ENCODE measurements around the gene MYL5. TPM values are rescaled to one million over a fixed set of nuclear protein-coding genes. Genes with fewer than 3 reads are reported as not detected.
A peak's percentile ranks its signal among the peaks of the same experiment; 100 is the strongest.
"Not testable (repeated sequence)": the region's sequence is repeated elsewhere in the genome, so short reads cannot be mapped to it uniquely, and the experiment has no call there.

MYL5 gene
- total RNA-seq, 2 donors from 2014 or later: 7.4 to 21.8 TPM

GRCh38 chr4:702618-703048 is 28.3 kb downstream of the MYL5 start:
- no peaks in the 10 kb centered on the region for H3K9me3 Mint-ChIP-seq
- no peaks in the 10 kb centered on the region for H3K36me3 Mint-ChIP-seq
- ATAC-seq: no peak
- no peak for DNase-seq (ENCODE audit: low spot score in 2 of 2)
- no peak overlapping the region for H3K27ac Mint-ChIP-seq

DNA sequence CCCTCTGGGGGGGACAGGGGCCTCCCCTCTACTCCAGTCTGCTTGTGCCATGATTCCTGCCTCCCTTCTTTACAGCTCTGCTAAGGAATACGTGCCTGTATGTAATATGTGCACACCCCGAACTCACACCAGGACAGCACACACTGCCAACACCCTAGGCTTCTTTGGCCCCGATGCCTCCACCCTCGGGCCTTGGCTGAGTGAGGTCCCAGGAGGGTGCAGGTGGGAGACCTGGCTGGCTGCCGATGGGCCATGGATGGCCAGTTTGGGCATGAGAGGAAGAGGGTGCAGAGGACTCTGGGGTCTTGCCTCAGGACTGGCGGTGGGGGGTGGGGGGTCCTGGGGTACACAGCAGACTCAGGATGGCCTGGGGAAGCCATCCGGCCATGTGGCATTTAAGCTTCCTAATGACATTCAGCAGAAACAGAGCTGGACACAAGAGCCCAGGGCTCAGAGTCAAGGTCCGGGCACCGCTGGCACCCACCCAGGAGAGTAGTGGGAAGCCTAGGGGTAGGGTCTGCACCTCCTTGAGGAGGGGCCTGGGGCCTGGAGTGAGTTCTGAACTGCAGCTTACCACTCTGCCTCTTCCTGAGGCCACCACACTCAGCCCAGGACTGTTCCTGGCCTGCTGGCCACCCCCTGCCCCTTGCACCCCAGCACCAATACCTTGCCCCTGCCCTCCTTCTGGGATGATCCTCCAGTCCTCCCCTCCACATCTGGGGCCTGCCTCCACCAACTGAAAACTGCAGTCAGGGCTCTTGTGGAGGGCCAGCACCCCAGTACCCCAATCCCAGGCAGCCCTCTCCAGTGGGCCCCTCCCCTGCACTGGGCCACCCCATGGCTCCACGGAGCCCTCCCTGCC is 29.2 kb downstream of the MYL5 start:
- H3K36me3 Mint-ChIP-seq: no peaks in the 10 kb centered on the region
- ATAC-seq (no peak), DNase-seq (ENCODE audit: low spot score in 2 of 2) (no peak)
- H3K9me3 Mint-ChIP-seq: no peaks in the 10 kb centered on the region
- H3K27ac Mint-ChIP-seq: no peak overlapping the region

GRCh38 chr4:704198-704891 is 30.0 kb downstream of the MYL5 start:
- no peak overlapping the region for H3K27ac Mint-ChIP-seq
- DNase-seq (ENCODE audit: low spot score in 2 of 2) (no peak), ATAC-seq (no peak)
- no peaks in the 10 kb centered on the region for H3K9me3 Mint-ChIP-seq
- no peaks in the 10 kb centered on the region for H3K36me3 Mint-ChIP-seq

GRCh38 chr4:704971-705277 is 30.6 kb downstream of the MYL5 start:
- ATAC-seq (no peak), DNase-seq (ENCODE audit: low spot score in 2 of 2) (no peak)
- no peaks in the 10 kb centered on the region for H3K36me3 Mint-ChIP-seq
- no peaks in the 10 kb centered on the region for H3K9me3 Mint-ChIP-seq
- peak overlapping the region in 1 of 2 donors; percentile 82 for H3K27ac Mint-ChIP-seq

GRCh38 chr4:705278-706082 is 31.1 kb downstream of the MYL5 start, which contains the start of gene PCGF3:
Gene PCGF3, plus strand, starts transcription at chr4:705832. Its CDS starts 27,849 bp downstream, at chr4:733681.
- Mint-ChIP-seq H3K36me3 (no peaks in the 10 kb centered on the region), H3K27ac (peak within 1 kb of the TSS; percentile 50 to 82), H3K9me3 (no peaks in the 10 kb centered on the region)
- ATAC-seq (peak; percentile 98 to 99), DNase-seq (ENCODE audit: low spot score in 2 of 2) (peak; percentile 96 to 98)

DNA sequence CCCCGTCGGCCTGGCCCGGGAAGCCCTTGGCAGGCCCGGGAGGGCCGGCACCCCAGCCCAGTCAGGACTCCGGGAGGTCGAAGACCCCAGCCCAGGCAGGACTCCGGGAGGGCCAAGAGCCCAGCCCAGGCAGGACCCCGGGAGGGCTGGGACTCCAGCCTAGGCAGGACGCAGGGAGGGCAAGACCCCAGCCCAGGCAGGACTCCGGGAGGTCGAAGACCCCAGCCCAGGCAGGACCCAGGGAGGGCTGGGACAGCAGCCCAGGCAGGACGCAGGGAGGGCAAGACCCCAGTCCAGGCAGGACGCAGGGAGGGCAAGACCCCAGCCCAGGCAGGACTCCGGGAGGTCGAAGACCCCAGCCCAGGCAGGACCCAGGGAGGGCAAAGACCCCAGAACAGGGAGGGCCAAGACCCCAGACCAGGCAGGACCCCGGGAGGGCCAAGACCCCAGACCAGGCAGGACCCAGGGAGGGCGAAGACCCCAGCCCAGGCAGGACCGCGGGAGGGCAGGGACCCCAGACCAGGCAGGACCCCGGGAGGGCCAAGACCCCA is 31.8 kb downstream of the MYL5 start:
- H3K27ac Mint-ChIP-seq; H3K9me3 Mint-ChIP-seq; H3K36me3 Mint-ChIP-seq; ATAC-seq; DNase-seq (ENCODE audit: low spot score in 2 of 2): not testable (repeated sequence)

- no peaks in the 10 kb centered on the region for H3K36me3 Mint-ChIP-seq
- ATAC-seq: no peak
- H3K27ac Mint-ChIP-seq: no peak overlapping the region
- no peaks in the 10 kb centered on the region for H3K9me3 Mint-ChIP-seq
- DNase-seq (ENCODE audit: low spot score in 2 of 2): no peak
These were observed 32.7 kb downstream of the MYL5 start for GRCh38 chr4:706834-707598.

DNA sequence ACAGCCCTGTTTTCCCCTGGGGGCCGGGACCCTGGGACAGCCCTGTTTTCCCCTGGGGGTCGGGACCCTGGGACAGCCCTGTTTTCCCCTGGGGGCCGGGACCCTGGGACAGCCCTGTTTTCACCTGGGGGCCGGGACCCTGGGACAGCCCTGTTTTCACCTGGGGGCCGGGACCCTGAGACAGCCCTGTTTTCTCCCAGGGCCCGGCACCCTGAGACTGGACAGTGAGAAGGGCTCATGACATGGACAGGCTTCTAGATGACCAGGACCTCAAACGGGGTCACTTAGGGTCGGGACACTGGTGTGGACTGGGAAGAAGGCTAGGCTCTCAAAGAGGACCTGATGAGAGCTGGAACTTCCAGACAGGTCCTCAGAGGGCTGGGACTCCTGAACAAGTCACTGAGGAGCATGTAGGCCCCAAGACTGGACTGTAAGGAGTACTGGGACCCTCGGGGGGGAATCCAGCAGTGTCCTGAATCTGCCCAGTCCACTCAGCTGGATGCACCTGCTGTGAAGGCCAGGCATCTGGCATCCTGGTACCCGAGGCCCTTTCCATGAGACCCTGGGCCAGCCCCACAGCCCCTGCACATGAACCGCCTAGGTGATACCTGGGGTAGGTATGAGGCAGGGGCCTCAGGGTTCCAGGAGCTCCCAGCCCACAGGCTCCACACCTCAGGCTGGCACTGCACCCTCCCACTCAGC is 33.7 kb downstream of the MYL5 start:
- H3K9me3 Mint-ChIP-seq: no peaks in the 10 kb centered on the region

GRCh38 chr4:708631-708933 is 34.2 kb downstream of the MYL5 start:
- DNase-seq (ENCODE audit: low spot score in 2 of 2) (no peak), ATAC-seq (no peak)
- no peaks in the 10 kb centered on the region for H3K9me3 Mint-ChIP-seq
- no peaks in the 10 kb centered on the region for H3K36me3 Mint-ChIP-seq
- H3K27ac Mint-ChIP-seq: peak overlapping the region in 1 of 2 donors; percentile 72

More for the DNA sequence above, 33.7 kb downstream of the MYL5 start:
- DNase-seq (ENCODE audit: low spot score in 2 of 2) (no peak), ATAC-seq (no peak)
- no peaks in the 10 kb centered on the region for H3K36me3 Mint-ChIP-seq
- no peak overlapping the region for H3K27ac Mint-ChIP-seq

- no peak for DNase-seq (ENCODE audit: low spot score in 2 of 2)
- no peak for ATAC-seq
- Mint-ChIP-seq H3K36me3 (no peaks in the 10 kb centered on the region), H3K9me3 (no peaks in the 10 kb centered on the region), H3K27ac (no peak overlapping the region)
These were observed 35.0 kb downstream of the MYL5 start for GRCh38 chr4:709348-709747.

DNA sequence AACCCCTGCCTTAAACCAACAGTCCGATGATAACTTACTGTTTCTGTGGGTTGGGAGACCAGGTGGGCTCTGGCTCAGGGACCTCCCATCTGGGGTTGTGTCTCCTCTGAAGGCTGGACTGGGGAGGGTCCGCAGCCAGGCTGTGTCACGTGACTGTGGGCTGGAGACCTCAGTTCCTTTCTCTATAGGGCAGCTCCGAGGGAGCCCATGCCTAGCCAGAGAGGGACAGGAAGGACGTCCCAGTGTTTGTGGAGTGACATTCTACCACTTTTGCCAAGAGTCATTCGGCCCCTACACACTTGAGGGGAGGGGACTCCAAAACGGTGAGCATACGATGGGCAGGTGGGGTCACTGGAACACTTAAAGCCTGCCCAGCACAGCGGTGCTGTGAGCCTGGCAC is 35.8 kb downstream of the MYL5 start:
- no peak for DNase-seq (ENCODE audit: low spot score in 2 of 2)
- no peak overlapping the region for H3K27ac Mint-ChIP-seq
- H3K9me3 Mint-ChIP-seq: no peaks in the 10 kb centered on the region
- no peak for ATAC-seq
- no peaks in the 10 kb centered on the region for H3K36me3 Mint-ChIP-seq

GRCh38 chr4:710916-711315 is 36.6 kb downstream of the MYL5 start:
- H3K27ac Mint-ChIP-seq: no peak overlapping the region
- no peaks in the 10 kb centered on the region for H3K36me3 Mint-ChIP-seq
- H3K9me3 Mint-ChIP-seq: no peaks in the 10 kb centered on the region
- DNase-seq (ENCODE audit: low spot score in 2 of 2) (no peak), ATAC-seq (no peak)

- no peak overlapping the region for H3K27ac Mint-ChIP-seq
- ATAC-seq: no peak
- no peaks in the 10 kb centered on the region for H3K36me3 Mint-ChIP-seq
These were observed 37.8 kb downstream of the MYL5 start for GRCh38 chr4:712093-712492.

DNA sequence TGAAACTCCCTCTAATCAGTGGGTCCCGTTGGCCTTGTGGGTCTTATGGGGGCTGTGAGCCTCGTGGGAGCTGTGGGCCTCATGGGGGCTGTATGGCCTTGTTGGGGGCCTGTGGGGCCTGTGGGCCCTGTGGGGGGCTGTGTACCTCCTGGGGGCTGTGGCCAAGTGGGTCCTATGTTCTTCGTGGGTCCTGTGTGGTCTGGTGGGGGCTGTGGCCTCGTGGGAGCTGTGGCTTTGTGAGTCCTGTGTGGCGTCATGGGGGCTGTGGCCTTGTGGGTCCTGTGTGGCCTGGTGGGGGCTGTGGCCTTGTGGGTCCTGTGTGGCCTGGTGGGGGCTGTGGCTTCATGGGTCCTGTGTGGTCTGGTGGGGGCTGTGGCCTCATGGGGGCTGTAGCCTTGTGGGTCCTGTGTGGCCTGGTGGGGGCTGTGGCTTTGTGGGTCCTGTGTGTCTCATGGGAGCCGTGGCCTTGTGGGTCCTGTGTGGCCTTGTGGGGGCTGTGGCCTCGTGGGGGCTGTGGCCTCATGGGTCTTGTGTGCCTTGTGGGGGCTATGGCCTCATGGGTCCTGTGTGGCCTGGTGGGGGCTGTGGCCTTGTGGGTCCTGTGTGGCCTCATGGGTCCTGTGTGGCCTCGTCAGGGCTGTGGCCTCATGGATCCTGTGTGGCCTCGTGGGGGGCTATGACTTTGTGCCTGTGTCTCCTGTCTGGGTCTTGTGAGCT is 38.7 kb downstream of the MYL5 start:
- no peak overlapping the region for H3K27ac Mint-ChIP-seq
- H3K9me3 Mint-ChIP-seq: no peaks in the 10 kb centered on the region
- no peaks in the 10 kb centered on the region for H3K36me3 Mint-ChIP-seq
- DNase-seq (ENCODE audit: low spot score in 2 of 2) (no peak), ATAC-seq (no peak)

More at GRCh38 chr4:712093-712492, 37.8 kb downstream of the MYL5 start:
- H3K9me3 Mint-ChIP-seq: no peaks in the 10 kb centered on the region
- no peak for DNase-seq (ENCODE audit: low spot score in 2 of 2)

DNA sequence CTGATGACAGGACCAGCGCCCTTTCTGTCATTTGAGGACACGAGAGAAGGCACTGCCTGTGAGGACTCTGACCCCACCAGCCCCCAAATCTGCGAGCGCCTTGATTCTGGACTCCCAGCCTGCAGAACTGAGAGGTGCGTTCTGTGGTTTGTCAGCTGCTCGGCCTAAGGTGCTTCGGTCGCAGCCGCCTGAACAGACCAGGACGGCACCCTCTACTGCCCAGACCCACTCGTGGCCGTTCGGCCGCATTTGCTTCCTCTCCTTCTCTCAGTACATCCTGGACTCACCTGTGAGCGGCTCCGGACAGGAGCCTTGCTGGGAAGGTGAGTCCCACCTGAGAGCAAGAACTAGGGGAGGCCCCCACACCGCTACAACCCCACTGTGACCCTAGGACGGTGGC is 39.7 kb downstream of the MYL5 start:
- ATAC-seq: no peak
- Mint-ChIP-seq H3K9me3 (no peaks in the 10 kb centered on the region), H3K27ac (peak overlapping the region in 1 of 2 donors; percentile 55), H3K36me3 (peaks cover 0 to under 1% of the 10 kb centered on the region in 2 donors)
- no peak for DNase-seq (ENCODE audit: low spot score in 2 of 2)
